GM13977 (cell line): ENCODE measurements around the gene GVQW3.

Source experiments
- DNase-seq: peaks from one replicate; pipeline ENCODE4 v3.0.0; 2012; ENCODE audit warnings: low spot score
- in situ Hi-C: fragments of 300-500 bp; cut with MboI; formaldehyde crosslinking; loops from one replicate; pipeline ENCODE4 v1.12.0; 2022; ENCODE audit warnings: low sequenced_read_pairs, low pct_unique_long_range_greater_than_20kb, mixed read lengths, inconsistent platforms; ENCODE audit not compliant: unreplicated experiment
- TF ChIP-seq, protein P1 (sequence below): IDR thresholded peaks from 2 replicates; pipeline ENCODE4 v1.5.1; 2012; ENCODE audit warnings: mild to moderate bottlenecking, control low read depth; ENCODE audit not compliant: insufficient read depth; ENCODE audit errors: extremely low read depth, missing control alignments

The GVQW3 gene

GRCh38 chr11:76339221-76339620, 41.9 kb upstream of the GVQW3 start:
- DNase-seq = no peak
- in situ Hi-C loops = no loop called here
- TF ChIP-seq, protein P1, sequence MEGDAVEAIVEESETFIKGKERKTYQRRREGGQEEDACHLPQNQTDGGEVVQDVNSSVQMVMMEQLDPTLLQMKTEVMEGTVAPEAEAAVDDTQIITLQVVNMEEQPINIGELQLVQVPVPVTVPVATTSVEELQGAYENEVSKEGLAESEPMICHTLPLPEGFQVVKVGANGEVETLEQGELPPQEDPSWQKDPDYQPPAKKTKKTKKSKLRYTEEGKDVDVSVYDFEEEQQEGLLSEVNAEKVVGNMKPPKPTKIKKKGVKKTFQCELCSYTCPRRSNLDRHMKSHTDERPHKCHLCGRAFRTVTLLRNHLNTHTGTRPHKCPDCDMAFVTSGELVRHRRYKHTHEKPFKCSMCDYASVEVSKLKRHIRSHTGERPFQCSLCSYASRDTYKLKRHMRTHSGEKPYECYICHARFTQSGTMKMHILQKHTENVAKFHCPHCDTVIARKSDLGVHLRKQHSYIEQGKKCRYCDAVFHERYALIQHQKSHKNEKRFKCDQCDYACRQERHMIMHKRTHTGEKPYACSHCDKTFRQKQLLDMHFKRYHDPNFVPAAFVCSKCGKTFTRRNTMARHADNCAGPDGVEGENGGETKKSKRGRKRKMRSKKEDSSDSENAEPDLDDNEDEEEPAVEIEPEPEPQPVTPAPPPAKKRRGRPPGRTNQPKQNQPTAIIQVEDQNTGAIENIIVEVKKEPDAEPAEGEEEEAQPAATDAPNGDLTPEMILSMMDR = no peak

- in situ Hi-C loops = no loop called here
- DNase-seq = no peak
- TF ChIP-seq, protein P1 = no peak
Observed at GRCh38 chr11:76347466-76347865, 33.7 kb upstream of the GVQW3 start.

DNA sequence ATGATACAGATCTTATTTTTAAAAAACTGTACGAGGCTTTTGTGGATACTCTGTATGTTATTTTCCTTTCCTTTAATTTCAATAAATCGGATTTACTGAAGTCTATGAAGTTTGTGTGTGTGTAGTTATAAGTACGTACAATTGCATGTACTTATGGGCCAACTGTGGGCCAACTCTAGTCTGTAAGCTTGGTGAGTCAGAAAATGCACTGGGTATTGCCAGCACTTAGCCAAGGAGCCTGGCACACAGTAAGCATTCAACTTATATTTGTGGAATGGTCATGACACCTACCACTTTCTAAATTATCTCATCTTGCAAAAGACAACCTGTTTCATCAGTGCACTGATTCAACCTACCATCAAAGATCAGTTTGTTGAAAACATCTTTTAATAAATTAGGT, 32.8 kb upstream of the GVQW3 start:
- no peak for DNase-seq
- TF ChIP-seq, protein P1 = no peak

GRCh38 chr11:76355172-76355571, 26.0 kb upstream of the GVQW3 start:
- in situ Hi-C loops = no loop called here
- DNase-seq = no peak
- TF ChIP-seq, protein P1 = no peak

More for the DNA sequence above, 32.8 kb upstream of the GVQW3 start:
- in situ Hi-C loops = no loop called here

DNA sequence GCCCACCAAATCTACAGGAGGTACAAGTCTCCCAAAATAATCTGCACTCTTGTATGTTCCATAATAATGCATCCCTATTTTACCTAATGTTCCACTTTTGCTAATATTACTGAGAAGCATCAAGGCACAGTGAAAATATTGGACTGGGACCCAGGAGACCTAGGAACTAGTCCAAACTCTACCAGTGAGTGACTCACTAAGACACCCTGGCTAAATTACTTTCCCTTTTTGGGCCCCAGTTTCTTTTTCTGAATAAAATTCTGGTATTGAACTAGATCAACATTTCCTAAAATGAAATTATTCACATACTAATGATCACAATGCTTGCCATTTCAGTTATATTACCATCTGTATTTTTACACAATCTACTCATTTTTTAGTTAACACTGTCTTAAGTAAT, 19.7 kb upstream of the GVQW3 start:
- TF ChIP-seq, protein P1 = no peak
- DNase-seq = no peak
- in situ Hi-C loops = no loop called here

DNA sequence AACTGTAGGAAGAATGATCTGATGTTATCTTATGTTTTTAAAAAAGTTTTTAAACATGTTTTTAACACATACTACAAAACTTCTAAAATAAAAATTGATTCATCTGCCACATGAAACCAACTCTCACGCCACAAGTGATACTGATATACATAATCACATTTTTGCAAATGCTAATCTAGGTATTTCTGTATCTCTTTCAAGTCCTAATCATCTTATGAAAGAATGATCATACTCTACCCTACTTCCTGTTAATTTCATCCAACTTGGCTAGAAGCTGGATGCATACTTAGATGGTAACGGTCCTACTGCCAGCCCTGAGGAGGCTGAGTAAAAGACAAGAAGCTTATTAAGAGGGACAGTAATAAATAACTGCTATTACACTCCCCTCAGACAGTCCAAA, 19.3 kb upstream of the GVQW3 start:
- in situ Hi-C loops = no loop called here
- TF ChIP-seq, protein P1 = no peak
- DNase-seq = no peak

DNA sequence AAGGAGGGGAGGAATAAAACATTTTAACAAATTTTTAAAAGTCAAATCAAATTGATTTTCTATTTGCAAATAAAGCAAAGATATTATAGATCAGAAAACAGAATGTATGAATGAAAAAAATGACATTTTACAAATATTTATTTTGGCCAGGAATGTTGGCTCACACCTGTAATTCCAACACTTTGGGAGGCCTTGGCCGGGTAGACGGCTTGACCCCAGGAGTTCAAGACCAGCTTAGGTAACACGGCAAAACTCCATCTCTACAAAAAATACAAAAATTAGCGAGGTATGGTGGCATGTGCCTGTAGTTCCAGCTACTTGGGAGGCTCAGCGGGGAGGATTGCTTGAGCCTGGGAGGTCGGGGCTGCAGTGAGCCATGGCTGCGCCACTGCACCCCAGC, 18.4 kb upstream of the GVQW3 start:
- no peak for DNase-seq
- in situ Hi-C loops = no loop called here
- TF ChIP-seq, protein P1 = no peak
